ENCODE results near the gene UNC119B.

The UNC119B gene

DNA sequence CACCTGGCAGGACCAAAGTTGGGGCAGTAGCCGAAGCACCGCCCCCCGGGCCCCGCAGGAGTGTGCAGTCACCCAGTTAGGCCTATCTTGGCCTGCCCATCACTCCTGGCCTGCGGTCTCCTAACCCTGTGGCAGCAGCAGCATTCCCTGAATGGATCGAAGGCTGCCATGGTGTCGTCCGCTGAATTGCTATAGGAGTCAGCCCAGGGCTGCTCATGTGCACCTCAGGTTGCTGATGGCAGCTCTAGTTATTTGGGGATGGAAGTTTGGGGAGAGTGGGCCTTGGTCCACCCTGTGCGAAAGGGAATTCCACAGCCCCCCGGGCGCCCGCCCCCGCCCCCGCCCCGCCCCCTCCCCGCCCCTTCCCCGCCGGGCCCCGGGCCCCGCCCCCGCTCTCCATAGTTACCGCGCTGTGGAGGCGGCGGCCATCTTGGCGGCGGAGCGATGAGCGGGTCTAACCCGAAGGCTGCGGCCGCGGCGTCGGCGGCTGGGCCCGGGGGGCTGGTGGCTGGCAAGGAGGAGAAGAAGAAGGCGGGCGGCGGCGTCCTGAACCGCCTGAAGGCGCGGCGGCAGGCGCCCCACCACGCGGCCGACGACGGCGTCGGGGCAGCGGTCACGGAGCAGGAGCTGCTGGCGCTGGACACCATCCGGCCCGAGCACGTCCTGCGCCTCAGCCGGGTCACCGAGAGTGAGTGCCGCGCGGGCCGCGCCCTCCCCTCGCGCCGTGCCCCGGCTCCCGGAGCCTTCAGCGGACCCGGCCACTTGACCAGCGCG is at the start of gene UNC119B:
Gene UNC119B, plus strand, starts transcription at position 428 of the 774 bp plus-strand sequence. Its CDS starts 17 bp downstream, at position 445.
- Histone ChIP-seq H3K9me3 (ENCODE audit: severe bottlenecking) (no peaks in the 10 kb centered on the region), H3K4me1 (ENCODE audit: insufficient read depth, poor library complexity, severe bottlenecking) (no peaks in the 10 kb centered on the region), H3K36me3 (ENCODE audit: low read depth) (peaks cover 33% of the 10 kb centered on the region), H3K4me3 (ENCODE audit: severe bottlenecking) (peak within 1 kb of the TSS; percentile 94), H3K27me3 (ENCODE audit: insufficient read depth, poor library complexity, severe bottlenecking) (no peaks in the 10 kb centered on the region), H3K27ac (ENCODE audit: poor library complexity, severe bottlenecking) (peak within 1 kb of the TSS; percentile 61)
- TF ChIP-seq, protein P1, sequence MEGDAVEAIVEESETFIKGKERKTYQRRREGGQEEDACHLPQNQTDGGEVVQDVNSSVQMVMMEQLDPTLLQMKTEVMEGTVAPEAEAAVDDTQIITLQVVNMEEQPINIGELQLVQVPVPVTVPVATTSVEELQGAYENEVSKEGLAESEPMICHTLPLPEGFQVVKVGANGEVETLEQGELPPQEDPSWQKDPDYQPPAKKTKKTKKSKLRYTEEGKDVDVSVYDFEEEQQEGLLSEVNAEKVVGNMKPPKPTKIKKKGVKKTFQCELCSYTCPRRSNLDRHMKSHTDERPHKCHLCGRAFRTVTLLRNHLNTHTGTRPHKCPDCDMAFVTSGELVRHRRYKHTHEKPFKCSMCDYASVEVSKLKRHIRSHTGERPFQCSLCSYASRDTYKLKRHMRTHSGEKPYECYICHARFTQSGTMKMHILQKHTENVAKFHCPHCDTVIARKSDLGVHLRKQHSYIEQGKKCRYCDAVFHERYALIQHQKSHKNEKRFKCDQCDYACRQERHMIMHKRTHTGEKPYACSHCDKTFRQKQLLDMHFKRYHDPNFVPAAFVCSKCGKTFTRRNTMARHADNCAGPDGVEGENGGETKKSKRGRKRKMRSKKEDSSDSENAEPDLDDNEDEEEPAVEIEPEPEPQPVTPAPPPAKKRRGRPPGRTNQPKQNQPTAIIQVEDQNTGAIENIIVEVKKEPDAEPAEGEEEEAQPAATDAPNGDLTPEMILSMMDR (IDR thresholded peaks at IDR 0.05; ENCODE audit: poor library complexity, severe bottlenecking): no peak
- DNase-seq (ENCODE audit: low spot score): no peak
- peak; percentile 79 for ATAC-seq (ENCODE audit: low read depth)

DNA sequence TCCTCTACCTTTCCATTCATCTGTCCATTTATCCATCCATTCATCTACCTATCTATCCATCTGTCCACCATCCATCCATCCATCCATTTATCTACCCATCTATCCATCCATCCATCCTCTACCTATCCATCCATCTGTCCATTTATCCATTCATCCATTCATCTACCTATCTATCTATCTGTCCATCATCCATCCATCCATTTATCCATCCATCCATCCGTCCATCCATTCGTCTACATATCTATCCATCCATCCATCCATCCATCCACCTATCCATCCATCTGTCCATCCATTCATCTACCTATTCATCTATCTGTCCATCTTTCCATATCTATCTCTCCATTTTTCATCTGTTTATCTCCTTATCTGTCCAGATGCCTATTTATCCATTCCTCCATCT is 48.8 kb upstream of the UNC119B start:
- ATAC-seq (ENCODE audit: low read depth) (no peak), DNase-seq (ENCODE audit: low spot score) (no peak)
- H3K36me3 ChIP-seq (ENCODE audit: low read depth): no peaks in the 10 kb centered on the region
- H3K27me3 ChIP-seq (ENCODE audit: insufficient read depth, poor library complexity, severe bottlenecking): no peaks in the 10 kb centered on the region
- H3K4me1 ChIP-seq (ENCODE audit: insufficient read depth, poor library complexity, severe bottlenecking): no peaks in the 10 kb centered on the region
- TF ChIP-seq, protein P1 (IDR thresholded peaks at IDR 0.05; ENCODE audit: poor library complexity, severe bottlenecking): no peak
- no peaks in the 10 kb centered on the region for H3K9me3 ChIP-seq (ENCODE audit: severe bottlenecking)
- no peak overlapping the region for H3K4me3 ChIP-seq (ENCODE audit: severe bottlenecking)
- H3K27ac ChIP-seq (ENCODE audit: poor library complexity, severe bottlenecking): no peak overlapping the region

DNA sequence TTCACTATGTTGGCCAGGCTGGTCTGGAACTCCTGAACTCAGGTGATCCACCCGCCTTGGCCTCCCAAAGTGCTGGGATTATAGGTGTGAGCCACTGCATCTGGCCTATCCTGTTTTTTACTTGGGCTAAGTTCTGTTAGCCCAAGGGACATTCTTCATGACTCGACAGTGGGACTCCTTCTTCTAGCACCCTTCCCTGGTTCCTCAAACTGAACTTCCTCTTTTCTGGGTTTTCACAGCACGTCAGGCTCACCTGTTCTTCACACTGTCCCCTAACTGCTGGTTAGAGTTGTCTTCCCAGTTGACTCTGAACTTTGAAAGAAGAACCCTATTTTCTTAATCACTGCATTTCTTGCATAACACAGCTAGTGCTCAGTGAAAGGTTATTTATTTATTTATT is 47.4 kb upstream of the UNC119B start:
- Histone ChIP-seq H3K36me3 (ENCODE audit: low read depth) (no peaks in the 10 kb centered on the region), H3K27ac (ENCODE audit: poor library complexity, severe bottlenecking) (no peak overlapping the region), H3K27me3 (ENCODE audit: insufficient read depth, poor library complexity, severe bottlenecking) (no peaks in the 10 kb centered on the region), H3K4me1 (ENCODE audit: insufficient read depth, poor library complexity, severe bottlenecking) (no peaks in the 10 kb centered on the region), H3K9me3 (ENCODE audit: severe bottlenecking) (no peaks in the 10 kb centered on the region), H3K4me3 (ENCODE audit: severe bottlenecking) (no peak overlapping the region)
- no peak for ATAC-seq (ENCODE audit: low read depth)
- TF ChIP-seq, protein P1 (IDR thresholded peaks at IDR 0.05; ENCODE audit: poor library complexity, severe bottlenecking): no peak
- DNase-seq (ENCODE audit: low spot score): no peak

DNA sequence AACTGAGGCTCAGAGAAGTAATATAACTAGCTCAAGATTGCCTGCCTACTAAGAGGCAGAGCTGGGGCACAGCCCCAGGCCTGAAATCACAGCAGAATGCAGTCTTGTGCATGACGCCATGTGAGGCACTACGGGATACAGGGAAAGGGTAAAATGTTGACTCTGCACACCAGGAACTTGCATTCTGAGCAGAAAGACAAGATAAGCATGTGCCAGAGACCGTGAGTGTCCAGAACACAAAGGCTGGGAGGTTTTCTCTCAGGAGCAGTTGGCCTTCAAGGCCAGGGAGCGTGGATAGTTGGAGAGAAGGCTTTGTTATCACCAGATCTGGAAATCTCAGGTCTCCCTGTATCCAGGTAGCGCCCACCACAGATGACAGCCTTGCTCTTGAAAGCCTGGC is 46.5 kb upstream of the UNC119B start:
- no peak for ATAC-seq (ENCODE audit: low read depth)
- Histone ChIP-seq H3K27ac (ENCODE audit: poor library complexity, severe bottlenecking) (no peak overlapping the region), H3K4me3 (ENCODE audit: severe bottlenecking) (no peak overlapping the region), H3K36me3 (ENCODE audit: low read depth) (no peaks in the 10 kb centered on the region), H3K27me3 (ENCODE audit: insufficient read depth, poor library complexity, severe bottlenecking) (no peaks in the 10 kb centered on the region), H3K9me3 (ENCODE audit: severe bottlenecking) (no peaks in the 10 kb centered on the region), H3K4me1 (ENCODE audit: insufficient read depth, poor library complexity, severe bottlenecking) (no peaks in the 10 kb centered on the region)
- DNase-seq (ENCODE audit: low spot score): no peak
- TF ChIP-seq, protein P1 (IDR thresholded peaks at IDR 0.05; ENCODE audit: poor library complexity, severe bottlenecking): no peak
